ENCODE measurements around the gene TTBK1. TPM values are rescaled to one million over a fixed set of nuclear protein-coding genes. Genes with fewer than 3 reads are reported as not detected.

The TTBK1 gene
- total RNA-seq, 1 experiment from 2014 or later = not detected

DNA sequence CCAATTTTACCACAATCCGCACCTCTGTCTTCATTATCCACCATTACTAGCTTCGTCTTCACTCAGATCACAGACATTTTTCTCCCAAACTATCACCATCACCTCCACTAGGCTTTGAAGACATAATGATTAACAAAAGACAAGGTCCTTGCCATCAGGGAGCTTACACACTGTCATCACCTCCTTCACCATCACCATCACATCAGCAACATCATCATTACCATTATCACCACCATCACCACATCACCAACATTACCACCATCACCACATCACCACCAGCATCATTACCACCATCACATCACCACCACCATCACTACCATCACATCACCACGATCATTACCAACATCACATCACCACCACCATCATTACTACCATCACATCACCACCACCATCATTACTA, 50.4 kb downstream of the TTBK1 start:
- ChIA-PET POLR2A (no interaction called here), CTCF (interaction anchor here (0.9 kb wide), 1 partner anchor 210 kb away, joined by 3 read pairs; no protein-coding TSS in a partner anchor)
- no peaks in the 10 kb centered on the region for H3K36me3 Mint-ChIP-seq (ENCODE audit: insufficient read depth, unreplicated experiment)
- H3K4me3 Mint-ChIP-seq (ENCODE audit: unreplicated experiment) = no peak overlapping the region
- intact Hi-C loops (cut with micrococcal nuclease) = no loop called here
- H3K9me3 Mint-ChIP-seq (ENCODE audit: unreplicated experiment) = no peaks in the 10 kb centered on the region
- TF ChIP-seq, protein P1, sequence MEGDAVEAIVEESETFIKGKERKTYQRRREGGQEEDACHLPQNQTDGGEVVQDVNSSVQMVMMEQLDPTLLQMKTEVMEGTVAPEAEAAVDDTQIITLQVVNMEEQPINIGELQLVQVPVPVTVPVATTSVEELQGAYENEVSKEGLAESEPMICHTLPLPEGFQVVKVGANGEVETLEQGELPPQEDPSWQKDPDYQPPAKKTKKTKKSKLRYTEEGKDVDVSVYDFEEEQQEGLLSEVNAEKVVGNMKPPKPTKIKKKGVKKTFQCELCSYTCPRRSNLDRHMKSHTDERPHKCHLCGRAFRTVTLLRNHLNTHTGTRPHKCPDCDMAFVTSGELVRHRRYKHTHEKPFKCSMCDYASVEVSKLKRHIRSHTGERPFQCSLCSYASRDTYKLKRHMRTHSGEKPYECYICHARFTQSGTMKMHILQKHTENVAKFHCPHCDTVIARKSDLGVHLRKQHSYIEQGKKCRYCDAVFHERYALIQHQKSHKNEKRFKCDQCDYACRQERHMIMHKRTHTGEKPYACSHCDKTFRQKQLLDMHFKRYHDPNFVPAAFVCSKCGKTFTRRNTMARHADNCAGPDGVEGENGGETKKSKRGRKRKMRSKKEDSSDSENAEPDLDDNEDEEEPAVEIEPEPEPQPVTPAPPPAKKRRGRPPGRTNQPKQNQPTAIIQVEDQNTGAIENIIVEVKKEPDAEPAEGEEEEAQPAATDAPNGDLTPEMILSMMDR (IDR thresholded peaks at IDR 0.05; ENCODE audit: unreplicated experiment) = no peak
- H3K27ac Mint-ChIP-seq (ENCODE audit: low read depth, unreplicated experiment) = no peak overlapping the region
- no TSS peak for BruUV-seq (replicated peaks)
- DNase-seq (ENCODE audit: unreplicated experiment) = no peak
- H3K4me1 Mint-ChIP-seq (ENCODE audit: insufficient read depth, unreplicated experiment) = no peaks in the 10 kb centered on the region
- peaks cover under 1% of the 10 kb centered on the region for H3K27me3 Mint-ChIP-seq (ENCODE audit: insufficient read depth, unreplicated experiment)

DNA sequence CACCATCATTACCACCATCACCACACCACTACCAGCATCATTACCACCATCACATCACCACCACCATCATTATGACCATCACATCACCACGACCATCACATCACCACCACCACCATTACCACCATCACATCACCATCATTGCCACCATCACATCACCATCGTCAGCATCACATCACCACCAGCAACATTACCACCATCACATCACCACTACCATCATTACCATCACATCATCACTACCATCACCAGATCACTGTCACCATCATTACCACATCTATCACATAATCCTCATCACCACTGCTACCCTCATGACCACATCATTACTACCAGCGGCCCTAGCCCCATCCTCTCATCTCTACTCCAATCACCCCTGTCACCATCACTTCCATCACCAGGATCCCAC, 51.3 kb downstream of the TTBK1 start:
- Mint-ChIP-seq H3K27me3 (ENCODE audit: insufficient read depth, unreplicated experiment) (peaks cover 9% of the 10 kb centered on the region), H3K4me1 (ENCODE audit: insufficient read depth, unreplicated experiment) (no peaks in the 10 kb centered on the region), H3K36me3 (ENCODE audit: insufficient read depth, unreplicated experiment) (no peaks in the 10 kb centered on the region), H3K9me3 (ENCODE audit: unreplicated experiment) (no peaks in the 10 kb centered on the region), H3K4me3 (ENCODE audit: unreplicated experiment) (no peak overlapping the region), H3K27ac (ENCODE audit: low read depth, unreplicated experiment) (no peak overlapping the region)
- TF ChIP-seq, protein P1 (IDR thresholded peaks at IDR 0.05; ENCODE audit: unreplicated experiment) = no peak
- intact Hi-C loops (cut with micrococcal nuclease) = no loop called here
- no peak for DNase-seq (ENCODE audit: unreplicated experiment)
- ChIA-PET POLR2A (no interaction called here), CTCF (no interaction called here)
- no TSS peak for BruUV-seq (replicated peaks)

DNA sequence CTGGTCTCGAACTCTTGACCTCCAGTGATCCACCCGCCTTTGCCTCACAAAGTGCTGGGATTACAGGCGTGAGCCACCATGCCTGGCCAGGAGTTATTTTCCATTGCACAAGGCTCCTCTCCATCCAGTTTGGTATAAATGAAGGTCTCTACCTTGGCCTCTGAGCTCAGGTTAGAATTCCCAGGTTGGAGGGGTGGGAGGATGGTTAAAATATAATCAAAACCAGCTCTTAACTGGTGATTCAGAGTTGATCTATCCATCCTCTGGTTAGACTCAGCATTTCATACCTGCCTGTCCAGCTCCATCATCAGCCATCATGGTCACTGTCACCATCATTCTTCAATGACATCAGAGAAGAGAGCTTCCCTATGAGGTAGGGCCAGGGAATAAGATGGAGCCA, 52.2 kb downstream of the TTBK1 start:
- H3K9me3 Mint-ChIP-seq (ENCODE audit: unreplicated experiment) = no peaks in the 10 kb centered on the region
- ChIA-PET CTCF (interaction anchor here (0.6 kb wide), 1 partner anchor 70 kb away, joined by 3 read pairs; no protein-coding TSS in a partner anchor), POLR2A (no interaction called here)
- H3K27ac Mint-ChIP-seq (ENCODE audit: low read depth, unreplicated experiment) = no peak overlapping the region
- TF ChIP-seq, protein P1 (IDR thresholded peaks at IDR 0.05; ENCODE audit: unreplicated experiment) = no peak
- H3K27me3 Mint-ChIP-seq (ENCODE audit: insufficient read depth, unreplicated experiment) = peaks cover 18% of the 10 kb centered on the region
- no peak for DNase-seq (ENCODE audit: unreplicated experiment)
- no TSS peak for BruUV-seq (replicated peaks)
- H3K4me1 Mint-ChIP-seq (ENCODE audit: insufficient read depth, unreplicated experiment) = no peaks in the 10 kb centered on the region
- H3K36me3 Mint-ChIP-seq (ENCODE audit: insufficient read depth, unreplicated experiment) = no peaks in the 10 kb centered on the region
- H3K4me3 Mint-ChIP-seq (ENCODE audit: unreplicated experiment) = no peak overlapping the region
- intact Hi-C loops (cut with micrococcal nuclease) = no loop called here

DNA sequence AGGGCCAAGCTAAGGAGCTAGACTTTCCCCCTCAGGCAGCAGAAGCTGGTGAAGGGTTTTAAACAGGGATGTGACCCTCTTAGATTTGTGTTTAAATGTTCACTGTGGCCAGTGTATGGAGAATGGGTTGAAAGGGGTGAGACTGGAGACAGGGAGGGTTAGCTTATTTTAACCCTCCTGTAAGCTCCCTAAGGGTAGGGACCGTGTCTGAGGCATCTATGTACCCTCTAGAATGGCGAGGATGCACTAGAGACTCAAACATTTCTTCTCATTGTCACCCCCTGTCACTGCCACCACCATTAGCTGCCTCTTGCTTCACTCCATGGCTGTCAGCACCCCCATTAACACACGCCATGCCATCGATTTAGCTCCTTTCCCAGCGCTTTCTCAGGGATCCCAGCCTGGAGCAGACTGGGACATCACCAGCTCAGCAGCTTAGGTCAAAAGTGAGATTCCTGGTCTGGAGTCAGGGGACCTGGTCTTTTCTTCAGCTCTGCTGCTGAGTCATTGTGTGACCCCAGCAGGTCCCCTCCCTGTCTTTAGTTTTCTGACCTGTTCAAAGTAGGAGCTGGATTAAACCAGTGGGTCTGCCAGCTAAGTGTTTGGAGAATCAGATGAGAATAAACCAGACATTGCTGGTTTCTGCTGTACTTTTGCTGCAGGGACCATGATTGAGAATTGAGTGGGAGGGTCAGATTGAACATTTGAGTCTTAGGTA, 53.7 kb downstream of the TTBK1 start:
- no peaks in the 10 kb centered on the region for H3K36me3 Mint-ChIP-seq (ENCODE audit: insufficient read depth, unreplicated experiment)
- ChIA-PET CTCF (interaction anchor here (0.6 to 1.2 kb wide), 2 partner anchors 38 to 630 kb away, joined by 3 to 4 read pairs; no protein-coding TSS in a partner anchor), POLR2A (interaction anchor here (0.6 to 1.0 kb wide), 2 partner anchors 33 to 127 kb away, joined by 3 to 4 read pairs; no protein-coding TSS in a partner anchor)
- TF ChIP-seq, protein P1 (IDR thresholded peaks at IDR 0.05; ENCODE audit: unreplicated experiment) = no peak
- intact Hi-C loops (cut with micrococcal nuclease) = no loop called here
- H3K27ac Mint-ChIP-seq (ENCODE audit: low read depth, unreplicated experiment) = no peak overlapping the region
- no TSS peak for BruUV-seq (replicated peaks)
- H3K4me1 Mint-ChIP-seq (ENCODE audit: insufficient read depth, unreplicated experiment) = no peaks in the 10 kb centered on the region
- H3K27me3 Mint-ChIP-seq (ENCODE audit: insufficient read depth, unreplicated experiment) = peaks cover 33% of the 10 kb centered on the region
- no peak overlapping the region for H3K4me3 Mint-ChIP-seq (ENCODE audit: unreplicated experiment)
- H3K9me3 Mint-ChIP-seq (ENCODE audit: unreplicated experiment) = no peaks in the 10 kb centered on the region
- DNase-seq (ENCODE audit: unreplicated experiment) = no peak
